Upper lobe of left lung (tissue), 6 donors: ENCODE results near the gene PRKN. TPM values are rescaled to one million over a fixed set of nuclear protein-coding genes. Genes with fewer than 3 reads are reported as not detected.

Source experiments
- ATAC-seq, 2 donors: fragments of 200-7000 bp; cut with Tn5 transposase; one replicate each; pipeline ENCODE4 v1.9.1; 2022; ENCODE audit warnings: mild to moderate bottlenecking in 2 of 2, moderate library complexity in 2 of 2; ENCODE audit not compliant: low FRiP score in 2 of 2
- DNase-seq, 2 donors: peaks; one replicate each; pipeline ENCODE4 v3.0.0-alpha.2; 2019 to 2020
- H3K27ac ChIP-seq, 4 donors: fragments of 200-600 bp; sonication (generic); one replicate each; pipeline ENCODE4 v1.5.1; 2016 to 2019
- H3K27me3 ChIP-seq, 4 donors: fragments of 200-600 bp; sonication (generic); one replicate each; pipeline ENCODE4 v1.5.1; 2017 to 2019
- H3K36me3 ChIP-seq, 4 donors: fragments of 200-600 bp; sonication (generic); one replicate each; pipeline ENCODE4 v1.5.1; 2016 to 2019
- H3K4me1 ChIP-seq, 4 donors: fragments of 200-600 bp; sonication (generic); one replicate each; pipeline ENCODE4 v1.5.1; 2018 to 2019
- H3K4me3 ChIP-seq, 4 donors: fragments of 200-600 bp; sonication (generic); one replicate each; pipeline ENCODE4 v1.5.1; 2017 to 2019; ENCODE audit warnings: mild to moderate bottlenecking in 2 of 4, moderate library complexity in 1 of 4
- H3K9me3 ChIP-seq, 4 donors: fragments of 200-600 bp; sonication (generic); one replicate each; pipeline ENCODE4 v1.5.1; 2018 to 2019
- CTCF ChIP-seq, 6 experiments: fragments of 450-650 bp in 4 of 6; fragments of 200-600 bp in 2 of 6; sonication (generic) in 2 of 6; IDR thresholded peaks; one replicate each; pipeline ENCODE4 v1.5.1; 2016 to 2019; ENCODE audit warnings: antibody characterized with exemption in 6 of 6
- EP300 ChIP-seq, 4 donors: sonication (generic); formaldehyde crosslinking; IDR thresholded peaks; one replicate each; pipeline ENCODE4 v1.5.1; 2017; ENCODE audit warnings: antibody characterized with exemption in 4 of 4, control low read depth in 2 of 4
- POLR2A ChIP-seq, 4 donors: fragments of 450-650 bp; IDR thresholded peaks; one replicate each; pipeline ENCODE4 v1.5.1; 2016 to 2017; ENCODE audit warnings: antibody characterized with exemption in 4 of 4, mild to moderate bottlenecking in 2 of 4
- POLR2AphosphoS5 ChIP-seq, 2 donors: sonication (generic); formaldehyde crosslinking; IDR thresholded peaks; one replicate each; pipeline ENCODE4 v1.5.1; 2017; ENCODE audit warnings: antibody characterized with exemption in 2 of 2
- WGBS, 2 donors: methylation state at CpG; one replicate each; pipeline ENCODE4 v1.1.5; 2017 to 2018; 5-methylcytosine and 5-hydroxymethylcytosine counted together
- total RNA-seq, 6 donors: library from RNA; depleted of rRNA in 4 of 6; stranded (reverse); fragments of >200 nt in 4 of 6; gene quantifications; one replicate each; pipeline versions ENCODE4 v1.1.0 to v1.2.1, GENCODE V29; 2016 to 2021
- donor health status: DM: no; HTN: no; CAD: no; lungs with moderate emphysema.
- donor health status: DM: no; HTN: yes; CAD: no; lungs with severe emphysema.

Gene PRKN
- total RNA-seq, 6 donors from 2014 or later = 2.7 to 29.3 (median 5.5) TPM

- ATAC-seq (no peak), DNase-seq (no peak)
- Histone ChIP-seq H3K27ac (no peak overlapping the region), H3K4me3 (no peak overlapping the region), H3K36me3 (no peaks in the 10 kb centered on the region), H3K27me3 (no peaks in the 10 kb centered on the region), H3K9me3 (no peaks in the 10 kb centered on the region), H3K4me1 (no peaks in the 10 kb centered on the region)
- TF ChIP-seq POLR2A (IDR thresholded peaks at IDR 0.05) = no peak
- TF ChIP-seq CTCF (IDR thresholded peaks at IDR 0.05) = no peak
- TF ChIP-seq POLR2AphosphoS5 (IDR thresholded peaks at IDR 0.05) = no peak
- no peak for TF ChIP-seq EP300 (IDR thresholded peaks at IDR 0.05)
- 31 to 43% methylated on average over 2 of the region's 2 CpGs for WGBS, 2 donors
Observed at GRCh38 chr6:161547617-161548016, 1179.9 kb downstream of the PRKN start.

DNA sequence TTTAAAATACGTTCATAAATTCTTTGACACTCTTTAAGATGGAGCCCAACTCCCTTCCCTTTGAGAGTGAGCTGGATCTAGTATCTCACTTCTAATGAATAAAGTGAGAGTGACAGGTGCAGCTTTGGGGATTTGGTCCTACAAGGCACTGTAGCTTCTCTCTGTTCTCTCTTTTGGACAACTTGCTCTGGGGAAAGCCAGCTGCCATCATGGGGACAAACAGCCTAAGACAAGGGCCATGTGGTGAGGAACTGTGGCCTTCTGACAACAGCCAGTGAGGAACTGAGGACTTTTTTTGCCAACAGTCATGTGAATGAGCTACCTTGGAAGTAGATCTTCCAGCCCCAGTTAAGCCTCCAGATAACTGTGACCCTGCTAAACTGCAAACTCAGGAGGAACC is 1180.9 kb downstream of the PRKN start:
- TF ChIP-seq CTCF (IDR thresholded peaks at IDR 0.05) = no peak
- TF ChIP-seq POLR2A (IDR thresholded peaks at IDR 0.05) = no peak
- TF ChIP-seq POLR2AphosphoS5 (IDR thresholded peaks at IDR 0.05) = no peak
- TF ChIP-seq EP300 (IDR thresholded peaks at IDR 0.05) = no peak
- Histone ChIP-seq H3K27me3 (no peaks in the 10 kb centered on the region), H3K4me1 (no peaks in the 10 kb centered on the region), H3K9me3 (no peaks in the 10 kb centered on the region), H3K27ac (no peak overlapping the region), H3K4me3 (no peak overlapping the region), H3K36me3 (no peaks in the 10 kb centered on the region)
- ATAC-seq (no peak), DNase-seq (no peak)
- WGBS, 2 donors = 89 to 92% methylated on average over 1 of the region's 1 CpG

DNA sequence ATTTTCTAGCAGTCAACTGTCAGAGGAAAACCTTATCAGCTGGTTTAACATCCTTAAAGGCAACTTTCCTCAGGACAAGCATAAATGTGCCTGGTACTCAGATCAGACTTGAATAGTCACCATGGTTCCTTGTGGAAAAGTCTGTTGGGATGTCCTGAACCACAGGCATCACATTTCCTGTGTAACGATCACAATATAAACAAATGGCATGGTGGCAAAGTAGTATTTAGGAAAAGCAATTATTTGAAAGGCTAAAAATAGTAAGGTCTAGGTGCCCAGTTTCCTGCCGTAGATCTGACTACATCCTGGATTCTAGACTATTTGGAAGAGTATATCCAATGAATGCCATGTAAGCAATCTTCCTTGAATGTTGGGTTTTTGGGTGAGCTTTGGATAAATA is 1181.8 kb downstream of the PRKN start:
- TF ChIP-seq POLR2A (IDR thresholded peaks at IDR 0.05) (no peak), EP300 (IDR thresholded peaks at IDR 0.05) (no peak), CTCF (IDR thresholded peaks at IDR 0.05) (no peak), POLR2AphosphoS5 (IDR thresholded peaks at IDR 0.05) (no peak)
- WGBS, 2 donors = 37 to 49% methylated on average over 2 of the region's 2 CpGs

DNA sequence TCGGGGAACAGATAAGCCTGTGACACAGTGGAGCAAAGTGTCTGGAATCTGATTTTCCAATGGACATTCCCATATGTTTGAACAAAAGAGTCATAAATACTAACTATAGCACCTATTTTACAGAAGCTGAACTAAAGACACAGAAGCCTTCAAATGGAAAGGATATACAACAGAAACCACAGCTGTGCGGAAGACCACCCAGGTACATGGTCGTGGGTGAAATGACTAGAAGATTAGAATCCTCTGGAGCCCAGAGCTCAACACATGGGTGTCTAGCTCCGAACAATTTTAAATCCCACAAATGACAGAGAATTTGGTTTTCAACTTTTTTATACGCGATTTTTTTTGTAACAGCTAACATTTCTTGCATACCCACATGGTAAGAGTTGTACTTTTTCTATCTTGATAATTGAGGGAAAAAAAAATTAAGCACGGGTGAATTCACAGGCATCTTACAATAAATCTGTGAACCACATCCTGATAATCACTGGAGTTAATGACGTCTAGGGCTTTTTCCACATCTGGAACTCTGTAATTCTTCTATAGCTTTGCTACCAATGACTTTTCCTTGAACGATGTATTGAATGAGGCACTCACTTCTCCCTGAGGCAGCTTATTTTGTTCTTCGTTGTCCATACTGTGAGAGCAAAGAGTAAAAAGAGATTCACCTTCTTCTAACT is 1182.6 kb downstream of the PRKN start:
- Histone ChIP-seq H3K27ac (no peak overlapping the region), H3K27me3 (no peaks in the 10 kb centered on the region), H3K4me3 (no peak overlapping the region), H3K36me3 (no peaks in the 10 kb centered on the region), H3K9me3 (no peaks in the 10 kb centered on the region), H3K4me1 (no peaks in the 10 kb centered on the region)
- WGBS, 2 donors = 85% methylated on average over 10 of the region's 10 CpGs
- TF ChIP-seq CTCF (IDR thresholded peaks at IDR 0.05) = no peak
- ATAC-seq = no peak
- DNase-seq = no peak

More for the DNA sequence above, 1181.8 kb downstream of the PRKN start:
- H3K4me3 ChIP-seq = no peak overlapping the region
- no peaks in the 10 kb centered on the region for H3K27me3 ChIP-seq
- H3K4me1 ChIP-seq = no peaks in the 10 kb centered on the region
- ATAC-seq = no peak
- H3K36me3 ChIP-seq = no peaks in the 10 kb centered on the region
- DNase-seq = no peak
- H3K9me3 ChIP-seq = no peaks in the 10 kb centered on the region
- H3K27ac ChIP-seq = no peak overlapping the region

- no peaks in the 10 kb centered on the region for H3K4me1 ChIP-seq
- no peak overlapping the region for H3K27ac ChIP-seq
- no peak for ATAC-seq
- H3K36me3 ChIP-seq = no peaks in the 10 kb centered on the region
- no peak overlapping the region for H3K4me3 ChIP-seq
- no peaks in the 10 kb centered on the region for H3K9me3 ChIP-seq
- TF ChIP-seq CTCF (IDR thresholded peaks at IDR 0.05) (no peak), EP300 (IDR thresholded peaks at IDR 0.05) (no peak), POLR2A (IDR thresholded peaks at IDR 0.05) (no peak), POLR2AphosphoS5 (IDR thresholded peaks at IDR 0.05) (no peak)
- H3K27me3 ChIP-seq = no peaks in the 10 kb centered on the region
- no peak for DNase-seq
- WGBS, 2 donors = 85 to 87% methylated on average over 4 of the region's 4 CpGs
Observed at GRCh38 chr6:161543684-161544309, 1183.8 kb downstream of the PRKN start.
